AG04450 (cell line): ENCODE results near the gene SH3GLB2. TPM values are rescaled to one million over a fixed set of nuclear protein-coding genes. Genes with fewer than 3 reads are reported as not detected.
"Not testable (repeated sequence)": the region's sequence is repeated elsewhere in the genome, so short reads cannot be mapped to it uniquely, and the experiment has no call there.

Experiments used
- CTCF ChIA-PET: fragments of 300-600, 350-600 bp; formaldehyde crosslinking; extraction: SDS; loops from one replicate; lab custom pipeline; 2022; ENCODE audit warnings: antibody characterized with exemption, inconsistent platforms; lab: Charles Lee
- POLR2A ChIA-PET: fragments of 350-600 bp; formaldehyde crosslinking; extraction: SDS; loops from one replicate; lab custom pipeline; 2021; ENCODE audit warnings: antibody characterized with exemption, inconsistent platforms; lab: Yijun Ruan, JAX
- DNase-seq: peaks from one replicate; pipeline ENCODE4 v3.0.0-alpha.2; 2011; ENCODE audit warnings: low read depth, low spot score
- H3K27ac ChIP-seq: one replicate; pipeline ENCODE4 v1.5.1; 2012; ENCODE audit warnings: low read depth, low read length, control low read depth
- H3K27me3 ChIP-seq: one replicate; pipeline ENCODE4 v1.6.0; 2012; ENCODE audit warnings: low read length; ENCODE audit not compliant: control insufficient read depth, insufficient read depth
- H3K4me3 ChIP-seq: 2 replicates; pipeline ENCODE4 v1.5.1; 2011; ENCODE audit warnings: mild to moderate bottlenecking, low read depth, low read length, control low read depth
- H3K9me3 ChIP-seq: 2 replicates; pipeline ENCODE4 v1.5.1; 2012; ENCODE audit warnings: low read length; ENCODE audit not compliant: control insufficient read depth, insufficient read depth
- polyA plus RNA-seq: library from polyadenylated mRNA; depleted of rRNA; stranded (reverse); fragments of >200 nt; gene quantifications from 2 replicates; pipeline ENCODE4 v1.2.3, GENCODE V29; 2011
- TF ChIP-seq, protein P1 (sequence below): IDR thresholded peaks from 2 replicates; pipeline ENCODE4 v1.5.1; 2011; ENCODE audit warnings: low read depth, low read length, control low read depth, inconsistent platforms

Gene SH3GLB2
- polyA plus RNA-seq, 1 experiment, result 29.3 TPM

DNA sequence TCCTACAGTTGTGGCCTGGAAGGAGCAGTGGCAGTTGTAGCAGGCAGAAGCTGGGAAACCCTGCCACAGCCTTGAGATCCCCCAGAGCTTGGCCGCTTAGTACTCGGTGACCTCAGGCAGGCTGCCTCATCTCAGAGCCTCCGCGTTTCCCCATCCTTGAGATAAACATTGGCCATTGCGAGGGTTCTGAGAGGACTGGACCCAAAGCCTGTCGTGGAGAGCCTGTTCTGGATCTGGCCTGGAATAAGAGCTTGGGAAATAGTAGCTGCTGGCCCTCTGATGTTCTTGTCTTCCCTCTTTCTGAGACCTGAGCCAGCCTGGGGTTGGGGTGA is 9.6 kb upstream of the SH3GLB2 start:
- H3K27me3 ChIP-seq, result no peaks in the 10 kb centered on the region
- TF ChIP-seq, protein P1, sequence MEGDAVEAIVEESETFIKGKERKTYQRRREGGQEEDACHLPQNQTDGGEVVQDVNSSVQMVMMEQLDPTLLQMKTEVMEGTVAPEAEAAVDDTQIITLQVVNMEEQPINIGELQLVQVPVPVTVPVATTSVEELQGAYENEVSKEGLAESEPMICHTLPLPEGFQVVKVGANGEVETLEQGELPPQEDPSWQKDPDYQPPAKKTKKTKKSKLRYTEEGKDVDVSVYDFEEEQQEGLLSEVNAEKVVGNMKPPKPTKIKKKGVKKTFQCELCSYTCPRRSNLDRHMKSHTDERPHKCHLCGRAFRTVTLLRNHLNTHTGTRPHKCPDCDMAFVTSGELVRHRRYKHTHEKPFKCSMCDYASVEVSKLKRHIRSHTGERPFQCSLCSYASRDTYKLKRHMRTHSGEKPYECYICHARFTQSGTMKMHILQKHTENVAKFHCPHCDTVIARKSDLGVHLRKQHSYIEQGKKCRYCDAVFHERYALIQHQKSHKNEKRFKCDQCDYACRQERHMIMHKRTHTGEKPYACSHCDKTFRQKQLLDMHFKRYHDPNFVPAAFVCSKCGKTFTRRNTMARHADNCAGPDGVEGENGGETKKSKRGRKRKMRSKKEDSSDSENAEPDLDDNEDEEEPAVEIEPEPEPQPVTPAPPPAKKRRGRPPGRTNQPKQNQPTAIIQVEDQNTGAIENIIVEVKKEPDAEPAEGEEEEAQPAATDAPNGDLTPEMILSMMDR, result no peak
- no peak for DNase-seq
- CTCF ChIA-PET, result interaction anchor here (1.9 kb wide), 1 partner anchor 10 kb away, joined by 13 read pairs; the partner anchor contains the start of gene SH3GLB2
- POLR2A ChIA-PET, result interaction anchor here (0.6 kb wide), 1 partner anchor 115 kb away, joined by 4 read pairs; no protein-coding TSS in a partner anchor
- H3K9me3 ChIP-seq, result peaks cover 4% of the 10 kb centered on the region; the same call in 1 of the 2 replicates
- H3K27ac ChIP-seq, result no peak overlapping the region
- peak overlapping the region; percentile 97 for H3K4me3 ChIP-seq

DNA sequence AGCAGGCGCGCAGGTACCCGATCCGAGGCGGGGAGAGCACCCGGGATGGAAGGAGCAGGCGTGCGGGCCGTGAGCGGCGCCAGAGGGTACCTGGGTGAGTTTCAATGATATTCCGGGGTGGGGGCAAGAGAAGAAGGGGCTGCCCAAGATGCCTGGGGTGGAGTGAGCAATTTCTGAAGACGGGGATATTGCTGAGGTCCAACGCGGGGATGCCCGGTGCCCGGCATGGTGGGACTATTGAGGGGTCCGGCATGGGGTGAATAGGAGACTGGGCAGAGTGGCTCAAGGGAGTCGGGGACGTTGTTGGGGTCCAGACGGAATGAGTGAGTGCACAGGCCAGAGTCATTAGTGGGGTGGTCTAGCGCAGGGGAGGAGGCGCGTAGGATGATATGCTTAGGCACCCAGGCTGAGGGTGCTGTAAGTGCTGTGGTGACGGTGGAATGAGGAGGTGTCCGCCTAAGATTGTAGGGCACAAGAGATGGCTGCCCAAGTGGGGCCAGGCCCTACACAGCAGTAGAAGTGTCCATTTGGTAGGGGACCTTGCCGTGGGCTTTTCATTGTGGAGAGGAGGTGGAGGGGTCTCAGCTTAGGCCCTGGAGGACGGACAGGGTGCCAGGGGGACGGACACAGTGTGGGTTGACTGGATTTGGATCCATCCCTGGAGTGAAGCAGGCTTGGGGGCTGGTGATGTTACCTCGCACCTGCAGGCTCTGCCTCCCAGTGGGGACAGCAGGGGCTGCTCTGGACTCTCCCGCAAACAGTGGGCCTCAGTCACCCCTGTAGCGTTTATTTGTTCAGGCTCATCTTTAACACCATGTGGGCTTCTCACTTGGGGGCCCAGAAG is 9.0 kb upstream of the SH3GLB2 start:
- no peak for DNase-seq
- peak overlapping the region; percentile 97 for H3K4me3 ChIP-seq
- CTCF ChIA-PET, result interaction anchor here (0.6 to 1.9 kb wide), 2 partner anchors 9 to 87 kb away, joined by 3 to 13 read pairs; partner anchors contain the start of gene SH3GLB2
- TF ChIP-seq, protein P1, result no peak
- peak overlapping the region; percentile 2 for H3K27ac ChIP-seq
- no peaks in the 10 kb centered on the region for H3K27me3 ChIP-seq
- peaks cover 4% of the 10 kb centered on the region; the same call in 1 of the 2 replicates for H3K9me3 ChIP-seq
- POLR2A ChIA-PET, result interaction anchor here (0.6 to 1.0 kb wide), 3 partner anchors 39 to 333 kb away, joined by 3 to 7 read pairs (median 3); partner anchors contain the start of gene DOLPP1

DNA sequence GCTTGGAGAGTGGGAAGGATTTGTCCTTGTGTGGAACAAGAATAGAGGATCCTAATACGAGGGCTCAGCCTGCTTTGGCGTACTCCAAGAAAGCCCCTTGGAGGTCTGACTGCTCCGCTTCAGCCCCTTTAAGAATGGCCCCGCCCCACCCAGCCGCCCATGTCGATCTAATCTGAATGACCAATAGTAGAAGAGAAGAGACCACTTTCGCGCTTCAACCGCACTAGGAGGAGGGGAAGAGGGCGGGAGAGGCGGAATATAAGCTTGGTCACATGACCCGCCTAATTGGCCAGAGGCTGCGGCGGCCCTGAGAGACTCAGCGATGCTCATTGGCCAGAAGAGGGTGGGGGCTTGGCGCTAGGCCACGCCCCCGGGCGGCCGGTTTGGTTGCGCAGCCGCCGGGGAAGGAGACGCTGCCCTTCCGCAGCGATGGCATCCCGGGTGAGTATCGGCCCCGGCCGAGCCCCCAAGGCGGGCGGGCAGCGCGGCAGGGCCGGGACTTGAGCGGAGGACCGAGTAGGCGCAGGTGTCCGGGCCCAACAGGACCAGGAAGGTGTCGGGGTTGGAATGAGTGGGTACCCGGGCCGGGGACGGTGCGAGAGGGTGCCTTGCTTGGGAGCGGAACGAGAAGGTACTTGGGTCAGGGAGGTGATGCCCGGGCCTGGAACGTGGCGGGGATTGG is 8.3 kb upstream of the SH3GLB2 start, which contains the start of gene MIGA2:
TSS of gene MIGA2 (plus strand) at position 386 of the 682 bp plus-strand sequence. CDS start 3,969 bp downstream, outside the sequence.
- peak; percentile 98 for DNase-seq

DNA sequence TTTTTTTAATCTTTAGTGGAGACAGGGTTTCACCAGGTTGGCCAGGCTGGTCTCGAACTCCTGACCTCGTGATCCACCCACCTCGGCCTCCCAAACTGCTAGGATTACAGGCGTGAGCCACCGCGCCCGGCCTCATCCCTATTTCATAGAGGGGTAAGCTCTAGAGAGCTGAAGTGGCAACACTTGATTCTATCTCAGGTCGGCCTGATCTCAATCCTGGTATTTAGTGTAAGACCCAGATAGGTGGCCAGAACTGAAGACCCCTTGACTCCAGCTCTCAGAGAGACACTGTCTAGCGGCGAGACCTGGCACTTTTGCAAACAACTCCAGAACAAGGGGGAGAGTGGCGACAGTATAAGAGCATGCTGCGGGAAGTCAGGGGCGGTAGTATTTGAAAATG is 7.7 kb upstream of the SH3GLB2 start:
- H3K27me3 ChIP-seq, DNase-seq, H3K9me3 ChIP-seq, CTCF ChIA-PET: not testable (repeated sequence)
- Histone ChIP-seq H3K4me3 (peak overlapping the region; percentile 52), H3K27ac (peak overlapping the region; percentile 57)
- POLR2A ChIA-PET, result interaction anchor here (0.6 to 1.0 kb wide), 3 partner anchors 41 to 297 kb away, joined by 3 to 5 read pairs (median 3); partner anchors contain the start of gene DOLPP1

More for the DNA sequence above, 8.3 kb upstream of the SH3GLB2 start, which contains the start of gene MIGA2:
- ChIA-PET POLR2A (interaction anchor here (0.6 to 1.0 kb wide), 4 partner anchors 40 to 333 kb away, joined by 3 to 7 read pairs (median 4); partner anchors contain the start of gene DOLPP1), CTCF (interaction anchor here (0.6 kb wide), 1 partner anchor 86 kb away, joined by 3 read pairs; no protein-coding TSS in a partner anchor)
- Histone ChIP-seq H3K9me3 (peaks cover 4% of the 10 kb centered on the region; the same call in 1 of the 2 replicates), H3K4me3 (peak within 1 kb of the TSS; percentile 97), H3K27me3 (no peaks in the 10 kb centered on the region), H3K27ac (peak within 1 kb of the TSS; percentile 57)
- TF ChIP-seq, protein P1, result no peak

DNA sequence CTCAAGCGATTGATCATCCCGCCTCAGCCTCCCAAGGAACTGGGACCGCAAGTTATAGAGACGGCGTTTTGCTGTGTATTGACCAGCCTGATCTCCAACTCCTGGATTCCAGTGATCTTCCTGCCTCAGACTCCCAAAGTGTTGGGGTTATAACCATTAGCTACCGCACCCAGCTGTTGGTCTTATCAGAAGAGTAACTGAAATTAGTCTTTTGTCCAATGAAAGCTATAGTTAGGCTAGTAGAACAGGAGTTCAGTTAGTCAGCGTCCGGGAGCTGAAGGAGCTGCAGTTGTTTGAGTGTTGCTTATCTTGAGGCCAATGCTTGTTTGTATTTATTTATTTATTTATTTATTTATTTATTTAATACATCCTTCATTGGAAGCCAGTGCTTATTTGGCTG is 5.1 kb upstream of the SH3GLB2 start:
- TF ChIP-seq, protein P1, result no peak
- ChIA-PET CTCF (no interaction called here), POLR2A (no interaction called here)
- peaks cover 4% of the 10 kb centered on the region; the same call in 1 of the 2 replicates for H3K9me3 ChIP-seq
- H3K4me3 ChIP-seq, result no peak overlapping the region
- no peaks in the 10 kb centered on the region for H3K27me3 ChIP-seq
- no peak for DNase-seq
- no peak overlapping the region for H3K27ac ChIP-seq
